ENCODE results near the gene ALDH1A1. TPM values are rescaled to one million over a fixed set of nuclear protein-coding genes. Genes with fewer than 3 reads are reported as not detected.

Gene ALDH1A1
- total and polyA plus RNA-seq, 9 of the 15 experiments (the other 6 are each of a cell fraction or from before 2014, with no cell fraction given): 1.8 to 86.3 (median 24.4) TPM

DNA sequence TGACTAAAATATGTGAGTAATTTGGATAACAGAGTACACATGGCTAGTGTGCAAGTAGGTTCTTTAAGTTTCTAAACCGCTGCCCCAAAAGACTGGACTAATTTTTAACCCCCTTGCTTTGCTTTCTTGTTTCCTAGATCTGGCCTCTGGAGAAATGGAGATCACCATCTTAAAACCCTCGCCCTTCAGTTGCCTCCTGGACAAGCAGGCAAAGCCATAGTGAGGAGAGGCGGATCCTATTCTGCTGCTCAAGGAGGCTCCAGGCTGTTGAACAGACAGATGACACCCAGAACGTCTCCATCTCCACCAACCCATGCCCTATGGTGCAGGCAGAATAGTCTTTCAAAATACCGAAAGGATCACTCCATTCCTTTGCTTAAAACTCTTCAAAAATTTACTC, 28.6 kb upstream of the ALDH1A1 start (continued):
- TF ChIP-seq, protein P1, sequence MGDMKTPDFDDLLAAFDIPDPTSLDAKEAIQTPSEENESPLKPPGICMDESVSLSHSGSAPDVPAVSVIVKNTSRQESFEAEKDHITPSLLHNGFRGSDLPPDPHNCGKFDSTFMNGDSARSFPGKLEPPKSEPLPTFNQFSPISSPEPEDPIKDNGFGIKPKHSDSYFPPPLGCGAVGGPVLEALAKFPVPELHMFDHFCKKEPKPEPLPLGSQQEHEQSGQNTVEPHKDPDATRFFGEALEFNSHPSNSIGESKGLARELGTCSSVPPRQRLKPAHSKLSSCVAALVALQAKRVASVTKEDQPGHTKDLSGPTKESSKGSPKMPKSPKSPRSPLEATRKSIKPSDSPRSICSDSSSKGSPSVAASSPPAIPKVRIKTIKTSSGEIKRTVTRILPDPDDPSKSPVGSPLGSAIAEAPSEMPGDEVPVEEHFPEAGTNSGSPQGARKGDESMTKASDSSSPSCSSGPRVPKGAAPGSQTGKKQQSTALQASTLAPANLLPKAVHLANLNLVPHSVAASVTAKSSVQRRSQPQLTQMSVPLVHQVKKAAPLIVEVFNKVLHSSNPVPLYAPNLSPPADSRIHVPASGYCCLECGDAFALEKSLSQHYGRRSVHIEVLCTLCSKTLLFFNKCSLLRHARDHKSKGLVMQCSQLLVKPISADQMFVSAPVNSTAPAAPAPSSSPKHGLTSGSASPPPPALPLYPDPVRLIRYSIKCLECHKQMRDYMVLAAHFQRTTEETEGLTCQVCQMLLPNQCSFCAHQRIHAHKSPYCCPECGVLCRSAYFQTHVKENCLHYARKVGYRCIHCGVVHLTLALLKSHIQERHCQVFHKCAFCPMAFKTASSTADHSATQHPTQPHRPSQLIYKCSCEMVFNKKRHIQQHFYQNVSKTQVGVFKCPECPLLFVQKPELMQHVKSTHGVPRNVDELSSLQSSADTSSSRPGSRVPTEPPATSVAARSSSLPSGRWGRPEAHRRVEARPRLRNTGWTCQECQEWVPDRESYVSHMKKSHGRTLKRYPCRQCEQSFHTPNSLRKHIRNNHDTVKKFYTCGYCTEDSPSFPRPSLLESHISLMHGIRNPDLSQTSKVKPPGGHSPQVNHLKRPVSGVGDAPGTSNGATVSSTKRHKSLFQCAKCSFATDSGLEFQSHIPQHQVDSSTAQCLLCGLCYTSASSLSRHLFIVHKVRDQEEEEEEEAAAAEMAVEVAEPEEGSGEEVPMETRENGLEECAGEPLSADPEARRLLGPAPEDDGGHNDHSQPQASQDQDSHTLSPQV (IDR thresholded peaks at IDR 0.05): no peak
- no peak for TF ChIP-seq L3MBTL2 (IDR thresholded peaks at IDR 0.05)
- no peak for TF ChIP-seq ZNF174 (CRISPR knock-in tag; IDR thresholded peaks at IDR 0.05)
- no peak for TF ChIP-seq FOXA1 (IDR thresholded peaks at IDR 0.05; ENCODE audit: borderline replicate concordance)
- TF ChIP-seq ZNF586 (CRISPR knock-in tag; conservative IDR thresholded peaks at IDR 0.05): no peak

- Histone ChIP-seq H3K36me3 (ENCODE audit: control insufficient read depth, insufficient read depth, low read length) (no peaks in the 10 kb centered on the region), H3K79me2 (ENCODE audit: control insufficient read depth, insufficient read depth, low read length) (no peaks in the 10 kb centered on the region), H3K4me2 (ENCODE audit: insufficient read depth, low read length) (no peak overlapping the region), H3K27me3 (ENCODE audit: control insufficient read depth in 2 of 2, insufficient read depth in 2 of 2, low read length in 2 of 2) (no peaks in the 10 kb centered on the region), H2AFZ (ENCODE audit: low read depth, low read length) (0 out of 2 replicates have a peak overlapping the region, but pooled peaks have one; percentile 14), H3K27ac (ENCODE audit: extremely low read depth, low read depth, low read length) (no peak overlapping the region), H3K4me1 (replicated peaks in 1 of 2; ENCODE audit: control insufficient read depth in 2 of 2, insufficient read depth in 2 of 2, low read length in 2 of 2) (no peaks in the 10 kb centered on the region; a peak in 3 of 5 replicates), H3K4me3 (no peak overlapping the region), H3K9me3 (replicated peaks; ENCODE audit: control insufficient read depth, insufficient read depth, low read depth, low read length) (no peaks in the 10 kb centered on the region), H3K9ac (ENCODE audit: insufficient read depth in 1 of 2, low read depth in 2 of 2, low read length in 2 of 2) (no peak overlapping the region), H4K20me1 (replicated peaks; ENCODE audit: control insufficient read depth, insufficient read depth, low read length) (no peaks in the 10 kb centered on the region), H3K9me1 (ENCODE audit: control insufficient read depth, insufficient read depth, low read length) (no peaks in the 10 kb centered on the region)
- WGBS (ENCODE audit: insufficient coverage, low coverage, missing lambda C conversion rate): 60% methylated on average over 12 of the region's 12 CpGs
- FAIRE-seq: no peak
- POLR2A ChIA-PET: no interaction called here
- no peak for ATAC-seq
- DNase-seq (ENCODE audit: extremely low read depth in 1 of 4, low spot score in 3 of 4): no peak
- CTCF ChIA-PET (ENCODE audit: low intra/inter-chr PET ratio): no interaction called here
- BruUV-seq (replicated peaks): no TSS peak
- intact Hi-C loops (cut with micrococcal nuclease): no loop called here
- in situ Hi-C loops (cut with MboI): no loop called here
- no peak for TF ChIP-seq RBBP5 (IDR thresholded peaks at IDR 0.05; ENCODE audit: borderline replicate concordance, insufficient read depth, low read length, poor library complexity, severe bottlenecking)
- TF ChIP-seq, protein P2, sequence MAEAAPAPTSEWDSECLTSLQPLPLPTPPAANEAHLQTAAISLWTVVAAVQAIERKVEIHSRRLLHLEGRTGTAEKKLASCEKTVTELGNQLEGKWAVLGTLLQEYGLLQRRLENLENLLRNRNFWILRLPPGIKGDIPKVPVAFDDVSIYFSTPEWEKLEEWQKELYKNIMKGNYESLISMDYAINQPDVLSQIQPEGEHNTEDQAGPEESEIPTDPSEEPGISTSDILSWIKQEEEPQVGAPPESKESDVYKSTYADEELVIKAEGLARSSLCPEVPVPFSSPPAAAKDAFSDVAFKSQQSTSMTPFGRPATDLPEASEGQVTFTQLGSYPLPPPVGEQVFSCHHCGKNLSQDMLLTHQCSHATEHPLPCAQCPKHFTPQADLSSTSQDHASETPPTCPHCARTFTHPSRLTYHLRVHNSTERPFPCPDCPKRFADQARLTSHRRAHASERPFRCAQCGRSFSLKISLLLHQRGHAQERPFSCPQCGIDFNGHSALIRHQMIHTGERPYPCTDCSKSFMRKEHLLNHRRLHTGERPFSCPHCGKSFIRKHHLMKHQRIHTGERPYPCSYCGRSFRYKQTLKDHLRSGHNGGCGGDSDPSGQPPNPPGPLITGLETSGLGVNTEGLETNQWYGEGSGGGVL (CRISPR knock-in tag; IDR thresholded peaks at IDR 0.05): no peak
These were observed 27.9 kb upstream of the ALDH1A1 start for GRCh38 chr9:72980600-72981265.
